ENCODE results near the gene SMCR8. TPM values are rescaled to one million over a fixed set of nuclear protein-coding genes. Genes with fewer than 3 reads are reported as not detected.

Gene SMCR8
- total and polyA plus RNA-seq, 10 of the 15 experiments (the other 5 are each of a cell fraction or from before 2014, with no cell fraction given) = 0.52 to 16.4 (median 8.0) TPM

- TF ChIP-seq IRF3 (IDR thresholded peaks at IDR 0.05) (peak; percentile 40), YY1 (IDR thresholded peaks at IDR 0.05; ENCODE audit: low read depth, low read length) (0 out of 2 replicates have a peak, but pooled peaks have one; percentile 5), GATAD2B (conservative IDR thresholded peaks at IDR 0.05; ENCODE audit: low read depth) (peak; percentile 86), LARP7 (IDR thresholded peaks at IDR 0.05) (peak; percentile 84), ZNF274 (IDR thresholded peaks at IDR 0.05; ENCODE audit: insufficient read depth, insufficient read length) (no peak), NFXL1 (IDR thresholded peaks at IDR 0.05; ENCODE audit: borderline replicate concordance) (no peak), SMARCA5 (IDR thresholded peaks at IDR 0.05) (0 out of 2 replicates have a peak, but pooled peaks have one; percentile 35), ZNF592 (IDR thresholded peaks at IDR 0.05) (no peak), BACH1 (IDR thresholded peaks at IDR 0.05; ENCODE audit: borderline replicate concordance) (peak; percentile 54; the same call in 1 of the 2 replicates), NKRF (conservative IDR thresholded peaks at IDR 0.05) (peak; percentile 85), BHLHE40 (IDR thresholded peaks at IDR 0.05; ENCODE audit: borderline replicate concordance in 1 of 2, low read depth in 2 of 2, low read length in 1 of 2) (peak in 1 of 2 experiments; percentile 79; a peak in 2 of 4 replicates), IKZF2 (IDR thresholded peaks at IDR 0.05) (no peak), USF1 (IDR thresholded peaks at IDR 0.05; ENCODE audit: borderline replicate concordance, extremely low read length, insufficient read depth, low read depth, low read length) (peak; percentile 92), ZNF217 (IDR thresholded peaks at IDR 0.05) (peak; percentile 43; the same call in 1 of the 2 replicates), POLR2AphosphoS5 (IDR thresholded peaks at IDR 0.05; ENCODE audit: low read length) (peak; percentile 48; the same call in 1 of the 2 replicates), PAX5 (IDR thresholded peaks at IDR 0.05; ENCODE audit: borderline replicate concordance, low read depth, low read length) (peak; percentile 63; the same call in 1 of the 2 replicates), E2F4 (IDR thresholded peaks at IDR 0.05; ENCODE audit: low read depth, low read length) (peak; percentile 71), TCF12 (IDR thresholded peaks at IDR 0.05; ENCODE audit: low read depth, low read length) (peak; percentile 45; the same call in 1 of the 2 replicates), TCF3 (IDR thresholded peaks at IDR 0.05; ENCODE audit: borderline replicate concordance, insufficient read depth, low read depth, low read length) (0 out of 2 replicates have a peak, but pooled peaks have one; percentile 52), DPF2 (IDR thresholded peaks at IDR 0.05) (peak; percentile 76)
Observed at GRCh38 chr17:18363101-18364049, 48.3 kb downstream of the SMCR8 start, which contains the start of gene SHMT1 (continued).
